NCI-H510A (cell line): ENCODE measurements around the gene RAB33B.
"Not testable (repeated sequence)": the region's sequence is repeated elsewhere in the genome, so short reads cannot be mapped to it uniquely, and the experiment has no call there.

Experiments used
- DNase-seq: peaks from one replicate; lab custom pipeline; 2025; lab: John Stamatoyannopoulos, UW

RAB33B gene

DNA sequence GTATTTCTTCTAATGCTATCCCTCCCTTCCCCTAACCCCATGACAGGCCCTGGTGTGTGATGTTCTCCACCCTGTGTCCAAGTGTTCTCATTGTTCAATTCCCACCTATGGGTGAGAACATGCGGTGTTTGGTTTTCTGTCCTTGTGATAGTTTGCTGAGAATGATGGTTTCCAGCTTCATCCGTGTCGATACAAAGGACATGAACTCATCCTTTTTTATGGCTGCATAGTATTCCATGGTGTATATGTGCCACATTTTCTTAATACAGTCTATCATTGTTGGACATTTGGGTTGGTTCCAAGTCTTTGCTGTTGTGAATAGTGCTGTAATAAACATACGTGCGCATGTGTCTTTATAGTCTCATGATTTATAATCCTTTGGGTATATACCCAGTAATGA is 10.6 kb downstream of the RAB33B start:
- DNase-seq: not testable (repeated sequence)

- no peak for DNase-seq
Measured at GRCh38 chr4:139465922-139466321, 12.0 kb downstream of the RAB33B start.

GRCh38 chr4:139468756-139469155 is 14.8 kb downstream of the RAB33B start:
- not testable (repeated sequence) for DNase-seq

- no peak for DNase-seq
Measured at GRCh38 chr4:139469216-139469615, 15.3 kb downstream of the RAB33B start.

DNA sequence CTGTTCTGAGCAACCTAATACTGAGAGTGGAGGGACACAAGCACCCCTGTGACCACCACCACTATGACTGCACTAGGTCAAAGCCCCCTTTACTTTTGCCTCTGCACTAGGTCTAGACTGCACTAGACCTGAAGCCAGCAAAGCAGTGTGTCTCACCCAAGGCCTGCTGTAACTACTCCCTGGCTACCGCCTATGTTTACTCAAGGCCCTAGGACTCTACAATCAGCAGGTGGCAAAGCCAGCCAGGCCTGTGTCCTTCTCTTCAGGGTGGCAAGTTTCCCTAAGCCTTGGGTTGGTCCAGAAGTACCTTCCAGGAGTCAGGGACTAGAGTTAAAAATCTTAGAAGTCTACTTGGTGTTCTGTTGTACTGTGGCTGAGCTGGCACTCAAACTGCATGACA is 15.9 kb downstream of the RAB33B start:
- no peak for DNase-seq

- no peak for DNase-seq
Measured at GRCh38 chr4:139470295-139470694, 16.4 kb downstream of the RAB33B start.

DNA sequence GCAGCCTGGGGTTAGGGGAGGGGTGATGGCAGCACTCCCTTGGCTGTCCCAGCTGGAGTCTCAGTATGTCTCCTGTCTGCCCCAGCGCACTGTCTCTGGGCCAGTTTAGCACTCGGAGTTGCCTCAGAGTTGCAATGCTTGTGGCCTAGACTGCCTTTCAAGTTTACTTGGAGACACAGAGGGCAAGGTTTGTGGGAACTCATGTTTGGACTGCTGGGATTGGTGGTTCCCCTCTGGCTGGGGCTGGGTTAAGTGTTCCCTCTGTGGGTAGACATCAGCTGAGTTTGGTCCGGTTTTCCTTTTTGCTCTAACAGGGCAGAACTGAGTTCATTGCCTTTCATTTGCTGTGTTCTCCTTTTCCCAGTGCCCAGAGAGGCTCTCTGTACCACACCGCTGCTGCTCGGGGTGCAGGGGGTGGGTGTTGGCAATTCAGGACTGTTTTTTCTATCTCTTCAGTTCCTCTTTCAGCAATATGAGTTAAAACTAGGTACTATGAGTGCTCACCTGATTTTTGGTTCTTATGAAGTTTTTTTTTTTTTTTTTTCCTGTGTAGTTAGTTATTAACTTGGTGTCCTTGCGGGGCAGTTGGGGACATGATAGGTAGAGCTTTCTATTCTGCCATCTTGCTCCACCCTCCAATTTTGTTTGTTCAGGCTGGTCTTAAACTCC is 17.2 kb downstream of the RAB33B start:
- DNase-seq: no peak

DNA sequence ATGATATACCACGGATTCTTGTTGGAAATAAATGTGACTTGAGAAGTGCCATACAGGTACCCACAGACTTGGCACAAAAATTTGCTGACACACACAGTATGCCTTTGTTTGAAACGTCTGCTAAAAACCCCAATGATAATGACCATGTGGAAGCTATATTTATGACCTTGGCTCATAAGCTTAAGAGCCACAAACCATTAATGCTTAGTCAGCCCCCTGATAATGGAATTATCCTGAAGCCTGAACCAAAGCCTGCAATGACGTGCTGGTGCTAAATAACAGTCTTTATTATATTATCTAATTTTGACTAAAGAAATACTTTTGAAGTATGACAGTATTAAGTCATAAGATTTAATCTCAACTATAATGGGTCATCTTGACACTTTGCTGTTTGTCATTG is 18.9 kb downstream of the RAB33B start:
- no peak for DNase-seq

- no peak for DNase-seq
Measured at GRCh38 chr4:139476363-139476762, 22.4 kb downstream of the RAB33B start.

DNA sequence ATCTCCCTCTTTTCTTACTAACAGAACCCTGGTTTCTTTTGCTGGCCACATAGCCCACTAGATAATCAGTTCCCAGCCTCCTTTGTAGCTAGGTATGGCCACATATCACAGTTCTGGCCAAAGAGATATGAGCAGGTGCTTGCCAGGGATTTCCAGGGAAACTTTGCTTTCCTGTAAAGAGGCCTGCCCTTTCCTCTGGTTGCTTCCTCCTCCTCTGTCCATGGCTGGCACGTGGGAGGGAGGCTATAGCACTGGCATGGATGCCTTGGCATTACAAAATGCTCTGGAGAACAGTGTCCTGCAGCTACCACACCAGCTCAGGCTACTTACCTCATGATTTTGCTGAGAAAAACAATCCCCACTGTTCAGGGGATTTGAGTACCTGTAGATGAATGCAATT is 27.5 kb downstream of the RAB33B start:
- DNase-seq: no peak

GRCh38 chr4:139483000-139483399 is 29.1 kb downstream of the RAB33B start:
- DNase-seq: no peak

DNA sequence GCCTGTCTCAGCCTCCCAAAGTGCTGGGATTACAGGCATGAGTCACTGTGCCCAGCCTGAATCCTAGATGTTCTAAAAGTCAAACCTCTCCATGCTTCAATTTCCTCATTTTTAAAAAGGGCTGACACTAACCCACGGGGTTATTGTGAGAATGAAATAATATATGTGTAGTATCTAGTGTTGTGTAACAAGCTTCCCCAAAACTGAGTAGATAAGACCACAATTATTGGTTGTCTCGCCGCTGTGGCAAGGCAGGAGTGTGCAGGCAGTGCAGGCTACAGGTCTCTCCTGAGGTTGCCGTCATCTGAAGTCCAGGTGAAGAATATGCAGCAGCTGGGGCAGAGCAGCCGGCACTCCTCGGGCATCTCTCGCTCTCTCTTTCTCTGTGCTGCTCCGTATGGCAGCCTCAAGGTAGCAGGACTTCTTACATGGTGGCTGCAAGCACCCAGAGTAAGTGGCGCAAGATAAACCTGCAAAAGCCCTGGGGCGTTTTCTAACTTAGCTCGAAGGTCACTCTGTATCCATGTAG is 30.9 kb downstream of the RAB33B start:
- no peak for DNase-seq

GRCh38 chr4:139488442-139488841 is 34.5 kb downstream of the RAB33B start:
- DNase-seq: no peak

DNA sequence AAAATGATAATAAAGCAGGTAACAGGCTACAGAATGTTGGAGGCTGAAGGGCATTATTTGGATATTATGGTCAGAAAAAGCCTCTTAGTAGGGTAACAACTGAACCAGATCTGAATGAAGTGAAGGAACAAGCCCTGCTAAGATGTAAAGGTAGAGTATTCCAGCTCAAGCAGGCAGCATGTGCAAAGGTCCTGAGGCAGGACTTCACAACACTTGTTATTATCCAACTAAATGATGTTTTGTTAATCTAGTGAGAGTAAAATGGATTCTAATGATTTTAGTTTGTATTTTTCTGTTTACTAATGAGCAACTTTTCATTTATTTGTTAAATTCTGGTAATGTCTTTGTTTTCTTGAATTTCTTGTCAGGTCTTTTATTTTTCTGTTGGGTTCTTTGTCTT is 35.7 kb downstream of the RAB33B start:
- no peak for DNase-seq

DNA sequence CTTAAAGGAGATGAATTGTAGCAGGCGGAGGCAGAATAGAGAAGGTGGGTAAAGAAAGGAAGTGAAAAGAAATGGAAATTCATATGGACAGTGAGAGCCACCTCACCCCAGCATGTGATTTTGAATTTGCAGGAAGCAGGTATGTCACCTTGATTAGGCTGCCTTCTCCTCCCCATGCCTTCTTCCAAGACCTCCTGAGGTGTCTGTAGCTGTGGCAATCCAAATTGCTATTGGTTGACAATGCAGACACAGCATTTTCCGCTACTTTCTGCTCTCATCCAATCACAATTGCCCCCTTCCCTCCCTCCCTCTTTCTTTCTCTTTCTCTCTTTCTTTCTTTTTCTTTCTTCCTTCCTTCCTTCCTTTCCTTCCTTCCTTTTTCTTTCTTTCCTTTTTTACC is 38.5 kb downstream of the RAB33B start:
- no peak for DNase-seq

DNA sequence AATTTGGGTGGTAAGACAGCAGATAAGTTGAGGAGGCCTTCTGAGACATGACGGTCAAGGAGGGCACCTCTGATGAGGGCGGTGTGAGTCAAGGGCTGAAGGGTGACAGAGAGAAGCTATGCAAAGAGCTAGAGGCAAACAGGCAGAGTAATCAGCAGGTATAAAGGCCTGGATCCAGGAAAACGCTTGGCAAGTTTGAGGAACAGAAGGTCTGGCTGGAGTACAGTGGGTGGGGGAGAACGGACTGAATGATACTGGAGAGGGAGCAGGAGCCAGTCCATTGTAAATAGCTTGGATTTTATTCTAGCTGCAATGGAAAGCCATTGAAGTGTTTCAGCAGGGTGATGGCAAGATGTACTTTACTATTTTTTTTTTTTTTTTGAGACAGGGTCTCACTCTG is 39.3 kb downstream of the RAB33B start:
- DNase-seq: no peak

DNA sequence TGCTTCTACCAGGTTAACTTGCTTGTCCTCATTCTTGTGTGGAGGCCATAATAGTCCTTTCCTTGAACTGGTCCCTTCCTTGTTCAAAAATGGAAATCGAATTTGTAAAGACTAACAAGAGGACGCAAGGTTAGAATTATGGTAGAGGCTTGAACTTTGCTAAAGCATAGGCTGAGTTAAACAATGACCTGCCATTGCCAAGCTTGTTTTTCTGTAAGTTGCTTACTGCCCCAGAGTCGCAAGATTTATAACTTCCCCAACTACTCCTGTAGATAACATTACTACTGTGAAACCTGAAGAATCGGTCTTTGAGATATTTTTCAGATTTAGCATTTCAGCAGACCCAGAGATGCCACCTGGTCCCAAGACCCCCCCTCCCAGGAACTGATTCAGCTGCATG is 45.3 kb downstream of the RAB33B start:
- DNase-seq: no peak

GRCh38 chr4:139501117-139501516 is 47.2 kb downstream of the RAB33B start:
- no peak for DNase-seq

GRCh38 chr4:139501527-139501926 is 47.6 kb downstream of the RAB33B start:
- no peak for DNase-seq

DNA sequence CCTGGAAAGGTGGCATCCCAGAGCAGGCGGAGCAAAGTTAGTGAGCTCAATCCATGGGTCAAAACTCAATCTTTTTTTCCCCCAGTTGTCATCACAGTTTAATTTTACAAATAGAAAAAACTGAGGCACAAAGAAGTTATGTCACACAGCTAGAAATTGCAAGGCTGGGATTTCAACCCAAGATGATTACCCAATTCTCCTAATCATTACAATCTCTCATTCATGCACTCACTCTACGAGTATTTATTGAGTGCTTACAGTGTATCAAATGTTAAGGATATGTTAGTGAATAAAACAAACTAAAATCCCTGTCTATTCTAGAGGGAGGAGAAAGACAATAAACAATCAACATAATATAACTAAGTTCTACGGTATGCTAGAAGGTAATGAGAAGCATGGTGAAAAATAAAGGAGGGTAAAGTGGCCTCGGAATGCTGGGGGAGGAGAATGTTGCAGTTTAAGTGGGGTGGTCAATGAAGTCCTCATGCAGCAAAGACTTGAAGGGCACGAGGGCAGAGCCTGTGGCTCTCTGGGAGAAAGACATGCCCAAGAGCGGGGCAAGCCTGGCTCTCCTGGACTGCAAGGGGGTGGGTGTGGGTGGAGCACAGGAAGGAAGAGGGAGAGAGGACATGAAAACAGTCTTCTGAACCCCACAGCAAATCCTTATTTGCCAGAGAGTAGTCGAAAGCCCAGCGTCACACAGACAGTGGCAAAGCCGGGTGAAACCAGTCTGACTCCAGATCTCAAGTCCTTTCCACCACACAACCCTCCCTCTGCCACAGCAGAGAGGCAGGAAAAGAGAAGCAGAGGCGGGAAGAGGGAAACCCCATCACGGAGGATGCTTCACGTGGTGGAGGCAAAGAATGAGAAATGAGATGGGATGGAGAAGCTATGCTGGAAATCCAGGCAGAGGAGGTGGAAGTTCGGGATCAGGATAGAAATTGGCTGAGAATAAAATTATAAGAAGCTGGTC is 48.3 kb downstream of the RAB33B start:
- DNase-seq: peak; percentile 19

GRCh38 chr4:139503622-139504166 is 49.8 kb downstream of the RAB33B start:
- no peak for DNase-seq

DNA sequence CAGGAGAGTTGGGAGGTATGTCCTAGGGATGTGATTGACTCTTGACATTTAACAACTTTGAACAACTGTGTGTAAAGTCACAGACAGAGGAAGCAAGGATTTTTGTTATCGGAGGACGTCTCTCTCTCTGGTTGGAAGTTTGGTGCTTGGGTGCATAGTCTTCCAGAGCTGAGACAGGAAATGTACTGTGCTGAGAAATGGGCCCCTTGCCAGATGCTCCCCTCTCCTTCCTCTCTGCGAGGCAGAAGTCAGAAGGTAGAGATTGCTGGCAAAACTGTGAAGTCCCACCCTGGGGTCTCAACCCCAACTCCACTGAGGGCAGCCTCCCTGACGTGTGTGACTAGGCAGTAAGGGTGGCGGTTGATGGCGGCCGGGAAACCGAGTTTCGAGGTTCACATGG is 52.9 kb downstream of the RAB33B start:
- no peak for DNase-seq
